CD14-positive monocyte (primary cell): ENCODE measurements around the gene IL16. TPM values are rescaled to one million over a fixed set of nuclear protein-coding genes. Genes with fewer than 3 reads are reported as not detected.

Experiments
- DNase-seq, 3 donors: peaks; one replicate each; pipeline ENCODE4 v3.0.0-alpha.2; 2011 to 2022
- H2AFZ ChIP-seq: 2 replicates; pipeline ENCODE4 v1.6.0; 2012; ENCODE audit warnings: mild to moderate bottlenecking, low read depth, low read length, inconsistent platforms; ENCODE audit not compliant: insufficient read depth, poor library complexity, severe bottlenecking
- H3K27ac ChIP-seq, 2 donors: 1 replicate in 1 of 2; 2 replicates in 1 of 2; pipeline ENCODE4 v1.5.1; 2012 to 2013; ENCODE audit warnings: low read length in 2 of 2, control low read depth in 1 of 2, inconsistent platforms in 1 of 2, low read depth in 1 of 2, mild to moderate bottlenecking in 1 of 2
- H3K27me3 ChIP-seq, 2 donors: one replicate each; pipeline versions ENCODE4 v1.6.0 to v1.6.1; 2011 to 2013; ENCODE audit warnings: low read length in 2 of 2; ENCODE audit not compliant: control insufficient read depth in 2 of 2, insufficient read depth in 2 of 2
- H3K36me3 ChIP-seq, 2 donors: replicated peaks in 1 of 2; 1 replicate in 1 of 2; 2 replicates in 1 of 2; pipeline versions ENCODE4 v1.5.1 to v1.6.1; 2012 to 2013; ENCODE audit warnings: low read length in 2 of 2, control low read depth in 1 of 2, inconsistent platforms in 1 of 2, mild to moderate bottlenecking in 1 of 2; ENCODE audit not compliant: insufficient read depth in 2 of 2, control insufficient read depth in 1 of 2
- H3K4me1 ChIP-seq, 2 donors: 1 replicate in 1 of 2; 2 replicates in 1 of 2; pipeline versions ENCODE4 v1.5.1 to v1.6.1; 2012 to 2013; ENCODE audit warnings: low read length in 2 of 2, control low read depth in 1 of 2, inconsistent platforms in 1 of 2, mild to moderate bottlenecking in 1 of 2, moderate library complexity in 1 of 2; ENCODE audit not compliant: insufficient read depth in 2 of 2, control insufficient read depth in 1 of 2
- H3K4me2 ChIP-seq: replicated peaks from 2 replicates; pipeline ENCODE3; 2012; ENCODE audit warnings: low read length, moderate library complexity, mild to moderate bottlenecking; ENCODE audit not compliant: poor library complexity, severe bottlenecking; ENCODE audit errors: extremely low read depth
- H3K4me3 ChIP-seq, 3 experiments: fragments of 200-600 bp in 1 of 3; sonication (generic) in 1 of 3; replicated peaks in 1 of 3; 1 replicate in 2 of 3; 2 replicates in 1 of 3; pipeline ENCODE4 v1.5.1; 2011 to 2013; ENCODE audit warnings: low read length in 3 of 3, mild to moderate bottlenecking in 3 of 3, control low read depth in 2 of 3, low read depth in 2 of 3, inconsistent platforms in 1 of 3, moderate library complexity in 1 of 3
- H3K79me2 ChIP-seq: 2 replicates; pipeline ENCODE4 v1.6.0; 2012; ENCODE audit warnings: mild to moderate bottlenecking, control low read depth, inconsistent platforms, low read length, moderate library complexity; ENCODE audit not compliant: insufficient read depth
- H3K9ac ChIP-seq: 2 replicates; pipeline ENCODE4 v1.6.0; 2017; ENCODE audit warnings: low read length, mild to moderate bottlenecking; ENCODE audit not compliant: insufficient read depth, poor library complexity, severe bottlenecking
- H3K9me3 ChIP-seq, 2 donors: replicated peaks in 1 of 2; 1 replicate in 1 of 2; 2 replicates in 1 of 2; pipeline versions ENCODE4 v1.5.1 to v1.6.1; 2012 to 2013; ENCODE audit warnings: low read length in 2 of 2, control low read depth in 1 of 2; ENCODE audit not compliant: control insufficient read depth in 1 of 2, insufficient read depth in 1 of 2
- H4K20me1 ChIP-seq: 2 replicates; pipeline ENCODE4 v1.6.0; 2012; ENCODE audit warnings: mild to moderate bottlenecking, low read length, control low read depth, moderate library complexity; ENCODE audit not compliant: insufficient read depth
- H3K27ac Mint-ChIP-seq, 7 donors: one replicate each; pipeline ENCODE4 v1.8.0; 2020; ENCODE audit warnings: mild to moderate bottlenecking in 7 of 7, mixed read lengths in 7 of 7, moderate library complexity in 6 of 7, inconsistent platforms in 2 of 7
- H3K27me3 Mint-ChIP-seq, 3 donors: one replicate each; pipeline ENCODE4 v1.8.0; 2021 to 2022; ENCODE audit warnings: low read depth in 3 of 3, mild to moderate bottlenecking in 3 of 3, mixed read lengths in 3 of 3, moderate library complexity in 3 of 3, inconsistent platforms in 1 of 3
- H3K36me3 Mint-ChIP-seq, 2 donors: one replicate each; pipeline ENCODE4 v1.8.0; 2020; ENCODE audit warnings: mixed read lengths in 2 of 2, inconsistent platforms in 1 of 2, mild to moderate bottlenecking in 1 of 2
- H3K4me1 Mint-ChIP-seq: one replicate; pipeline ENCODE4 v1.8.0; 2020; ENCODE audit warnings: mild to moderate bottlenecking, mixed read lengths
- H3K4me3 Mint-ChIP-seq, 2 donors: one replicate each; pipeline ENCODE4 v1.8.0; 2020; ENCODE audit warnings: mild to moderate bottlenecking in 2 of 2, mixed read lengths in 2 of 2, moderate library complexity in 1 of 2
- H3K9me3 Mint-ChIP-seq, 7 donors: one replicate each; pipeline ENCODE4 v1.8.0; 2020 to 2022; ENCODE audit warnings: mixed read lengths in 7 of 7, mild to moderate bottlenecking in 6 of 7, moderate library complexity in 6 of 7, inconsistent platforms in 2 of 7
- CTCF ChIP-seq: fragments of 200-600 bp; IDR thresholded peaks from one replicate; pipeline ENCODE4 v1.8.0; 2022; ENCODE audit warnings: antibody characterized with exemption, mild to moderate bottlenecking
- WGBS: methylation state at CpG from one replicate; pipeline ENCODE4 v1.1.5; 2013; ENCODE audit warnings: missing lambda C conversion rate; ENCODE audit not compliant: insufficient coverage; 5-methylcytosine and 5-hydroxymethylcytosine counted together
- intact Hi-C, 2 donors: fragments of 100-400 bp; cut with micrococcal nuclease; formaldehyde crosslinking; loops; one replicate each; pipeline versions ENCODE4 v1.15.0 to v1.15.1; 2023
- polyA plus RNA-seq, 3 donors: library from polyadenylated mRNA; depleted of rRNA in 1 of 3; unstranded in 2 of 3; stranded (reverse) in 1 of 3; fragments of 300-500 nt in 2 of 3; fragments of >200 nt in 1 of 3; fragmentation: Illumina TruSeq in 2 of 3; gene quantifications; 1 replicate in 2 of 3; 2 replicates in 1 of 3; pipeline ENCODE4 v1.2.3, GENCODE V29; 2012 to 2021

Gene IL16
- polyA plus RNA-seq, 3 donors, result 64.8 to 95.1 (median 71.5) TPM

GRCh38 chr15:81337241-81337640 is 140.6 kb downstream of the IL16 start:
- no peaks in the 10 kb centered on the region for H3K79me2 ChIP-seq
- no peaks in the 10 kb centered on the region for H3K9me3 ChIP-seq
- H3K36me3 Mint-ChIP-seq, result no peaks in the 10 kb centered on the region
- no peaks in the 10 kb centered on the region for H4K20me1 ChIP-seq
- H2AFZ ChIP-seq, result no peak overlapping the region
- no peaks in the 10 kb centered on the region for H3K27me3 ChIP-seq
- H3K36me3 ChIP-seq, result no peaks in the 10 kb centered on the region
- intact Hi-C loops, result loop anchor here (5.0 kb wide), 2 partner anchors 60 to 65 kb away; no protein-coding TSS in a partner anchor
- H3K9me3 Mint-ChIP-seq, result peaks cover 0 to 3% (median 0%) of the 10 kb centered on the region in 7 donors
- H3K27ac Mint-ChIP-seq, result no peak overlapping the region
- H3K4me1 Mint-ChIP-seq, result peaks cover 12% of the 10 kb centered on the region
- TF ChIP-seq CTCF, result no peak
- no peak overlapping the region for H3K9ac ChIP-seq
- peaks cover 10 to 16% of the 10 kb centered on the region in 2 donors for H3K4me1 ChIP-seq
- WGBS, result 69% methylated on average over 3 of the region's 3 CpGs
- no peak overlapping the region for H3K4me3 ChIP-seq
- peaks cover 0 to 5% (median 2%) of the 10 kb centered on the region in 3 donors for H3K27me3 Mint-ChIP-seq
- H3K4me3 Mint-ChIP-seq, result no peak overlapping the region
- no peak for DNase-seq
- H3K27ac ChIP-seq, result no peak overlapping the region
- no peak overlapping the region for H3K4me2 ChIP-seq

- no peak overlapping the region for H3K27ac Mint-ChIP-seq
- Histone ChIP-seq H3K27ac (no peak overlapping the region), H3K4me2 (no peak overlapping the region), H3K9ac (no peak overlapping the region), H2AFZ (no peak overlapping the region), H3K27me3 (no peaks in the 10 kb centered on the region), H4K20me1 (no peaks in the 10 kb centered on the region), H3K4me3 (no peak overlapping the region), H3K4me1 (peaks cover 10 to 16% of the 10 kb centered on the region in 2 donors), H3K79me2 (no peaks in the 10 kb centered on the region), H3K9me3 (no peaks in the 10 kb centered on the region), H3K36me3 (no peaks in the 10 kb centered on the region)
- no peak for DNase-seq
- peaks cover 0 to 3% (median 0%) of the 10 kb centered on the region in 7 donors for H3K9me3 Mint-ChIP-seq
- no peak for TF ChIP-seq CTCF
- no peak overlapping the region for H3K4me3 Mint-ChIP-seq
- H3K27me3 Mint-ChIP-seq, result peaks cover 0 to 7% (median 2%) of the 10 kb centered on the region in 3 donors
- 94% methylated on average over 8 of the region's 9 CpGs for WGBS
- peaks cover 12% of the 10 kb centered on the region for H3K4me1 Mint-ChIP-seq
- intact Hi-C loops, result loop anchor here (5.0 kb wide), 2 partner anchors 60 to 65 kb away; no protein-coding TSS in a partner anchor
- no peaks in the 10 kb centered on the region for H3K36me3 Mint-ChIP-seq
Measured at GRCh38 chr15:81337713-81338157, 141.1 kb downstream of the IL16 start.
